GM12874 (cell line): ENCODE results near the gene SNX8.

Source experiments
- CTCF ChIP-seq: IDR thresholded peaks from 2 replicates; pipeline ENCODE4 v1.5.1; 2011; ENCODE audit warnings: low read depth, mild to moderate bottlenecking, control low read depth, low read length, moderate library complexity; ENCODE audit not compliant: insufficient read depth

SNX8 gene

GRCh38 chr7:2208712-2209111 lies 105.5 kb downstream of the SNX8 start:
- no peak for TF ChIP-seq CTCF

- no peak for TF ChIP-seq CTCF
Observed at GRCh38 chr7:2205036-2205780, 109.0 kb downstream of the SNX8 start.

GRCh38 chr7:2204446-2204845 lies 109.8 kb downstream of the SNX8 start:
- no peak for TF ChIP-seq CTCF

- no peak for TF ChIP-seq CTCF
Observed at GRCh38 chr7:2203766-2204300, 110.4 kb downstream of the SNX8 start.

GRCh38 chr7:2202901-2203765 lies 111.1 kb downstream of the SNX8 start:
- no peak for TF ChIP-seq CTCF

GRCh38 chr7:2202361-2202761 lies 111.9 kb downstream of the SNX8 start:
- no peak for TF ChIP-seq CTCF
